ENCODE data around the gene EGLN2. TPM values are rescaled to one million over a fixed set of nuclear protein-coding genes. Genes with fewer than 3 reads are reported as not detected.
A peak's percentile ranks its signal among the peaks of the same experiment; 100 is the strongest.

Gene EGLN2
- total RNA-seq: 100 to 1,000 TPM; 158 to 159 TPM

DNA sequence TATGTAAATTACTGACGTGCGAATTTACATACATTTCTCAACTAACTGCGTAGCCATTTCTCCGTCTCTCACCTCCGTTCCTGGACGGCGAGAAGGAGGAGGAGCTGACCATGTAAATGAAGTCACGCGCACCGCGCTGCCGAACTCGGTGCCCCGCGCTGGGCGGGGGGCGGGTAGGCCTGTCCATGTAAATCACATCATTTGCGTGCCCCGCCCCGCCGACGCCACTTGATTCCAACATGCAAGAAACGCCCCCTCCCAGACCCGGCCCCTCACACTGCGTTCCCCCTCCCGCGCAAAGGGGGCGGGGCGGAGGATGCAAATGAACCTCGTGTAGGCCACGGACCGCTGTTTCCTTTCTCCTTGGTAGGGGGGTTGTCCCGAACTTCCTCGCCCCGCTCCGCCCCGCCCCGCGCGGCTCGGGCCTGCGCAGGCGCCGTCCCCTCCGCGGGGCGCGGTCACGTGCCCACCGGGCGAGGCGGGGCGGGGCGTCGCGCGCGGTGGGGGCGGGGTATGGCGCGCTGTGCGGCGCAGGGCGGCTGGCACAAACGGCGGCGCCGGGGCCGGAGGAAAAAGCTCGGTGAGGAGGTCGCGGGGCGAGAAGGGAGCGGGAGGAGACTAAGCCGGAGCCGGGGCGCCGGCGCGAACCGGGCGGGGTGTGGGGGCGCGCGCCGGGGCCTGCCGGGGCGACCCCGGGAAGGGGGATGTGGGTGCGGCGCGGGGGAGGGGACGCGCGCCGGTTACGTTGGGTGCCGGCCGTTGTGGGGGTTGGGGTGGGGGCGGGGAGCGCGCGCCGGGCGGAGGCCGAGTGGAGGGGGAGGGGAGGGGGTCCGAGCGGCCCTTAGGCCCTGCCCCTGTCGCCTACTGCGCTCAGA is at the start of gene EGLN2:
Gene EGLN2, plus strand, starts transcription at position 509 of the 875 bp plus-strand sequence. CDS start 1,382 bp downstream, outside the sequence.
- Mint-ChIP-seq H3K36me3 (peaks cover 25% of the 10 kb centered on the region), H3K9me3 (no peaks in the 10 kb centered on the region), H3K4me3 (peak within 1 kb of the TSS; percentile 98), H3K4me1 (peaks cover 43% of the 10 kb centered on the region), H3K27me3 (no peaks in the 10 kb centered on the region), H3K27ac (peak within 1 kb of the TSS; percentile 97)
- ATAC-seq (ENCODE audit: low read depth) (peak; percentile 79), DNase-seq (peak; percentile 100)
- POLR2A ChIA-PET: interaction anchor here (0.7 to 6.0 kb wide), 10 partner anchors 8 to 186 kb away, joined by 3 to 79 read pairs (median 6); partner anchors contain the start of genes ACTMAP, RAB4B and SNRPA

DNA sequence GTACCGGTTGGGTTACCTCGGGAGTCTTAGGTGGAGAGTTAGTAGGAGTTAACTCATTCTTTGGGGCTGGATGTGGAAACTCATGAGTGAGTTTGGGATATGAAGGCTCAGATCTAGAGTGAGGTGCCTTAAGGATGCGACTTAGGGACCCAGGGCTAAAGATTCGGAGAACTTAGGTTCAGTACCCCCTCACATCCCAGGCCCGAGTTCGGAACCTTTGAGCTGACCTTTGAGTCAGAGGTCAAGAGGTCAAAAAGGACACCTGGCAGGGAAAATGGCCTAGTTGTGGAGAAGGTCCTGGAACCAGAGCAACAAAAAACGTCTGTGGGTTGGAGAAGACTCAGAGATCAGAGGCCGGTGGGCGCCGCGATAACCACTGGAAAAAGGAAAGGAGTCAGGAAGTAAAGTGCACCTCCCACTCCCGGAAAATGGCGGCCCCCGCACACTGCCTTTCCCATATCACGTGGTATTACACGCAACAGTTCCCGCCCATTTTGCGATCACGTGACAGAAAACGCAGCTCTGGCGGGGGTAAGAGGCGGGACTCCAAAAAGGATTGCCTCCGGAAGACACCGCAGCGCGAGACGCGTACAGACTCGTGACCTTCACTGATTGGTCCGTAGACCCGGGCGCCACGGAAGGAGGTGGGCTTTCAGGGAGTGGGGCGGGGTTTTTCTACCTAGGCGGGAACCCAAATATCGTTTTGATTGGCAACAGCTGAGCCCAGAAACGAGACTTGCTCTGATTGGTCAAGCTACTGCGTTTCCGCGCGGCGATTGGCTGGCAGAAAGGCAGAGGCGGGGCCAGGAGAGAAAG is 48.7 kb upstream of the EGLN2 start, which contains the start of gene ACTMAP:
Gene ACTMAP, minus strand, starts transcription at position 420 of the 816 bp plus-strand sequence. CDS start 674 bp downstream, outside the sequence.
- Mint-ChIP-seq H3K27ac (peak within 1 kb of the TSS; percentile 99), H3K9me3 (no peaks in the 10 kb centered on the region), H3K27me3 (no peaks in the 10 kb centered on the region), H3K4me1 (peaks cover 37% of the 10 kb centered on the region), H3K36me3 (peaks cover 23% of the 10 kb centered on the region), H3K4me3 (peak within 1 kb of the TSS; percentile 97)
- ATAC-seq (ENCODE audit: low read depth): peak; percentile 89
- POLR2A ChIA-PET: interaction anchor here (0.6 to 4.7 kb wide), 18 partner anchors 8 to 689 kb away, joined by 3 to 92 read pairs (median 4); partner anchors contain the start of genes COQ8B, EGLN2, ITPKC and MIA
- peak; percentile 97 for DNase-seq

- Mint-ChIP-seq H3K4me1 (peaks cover 44% of the 10 kb centered on the region), H3K36me3 (peaks cover 29% of the 10 kb centered on the region), H3K27ac (peak within 1 kb of the TSS; percentile 99), H3K9me3 (no peaks in the 10 kb centered on the region), H3K27me3 (no peaks in the 10 kb centered on the region), H3K4me3 (peak within 1 kb of the TSS; percentile 97)
- ATAC-seq (ENCODE audit: low read depth) (peak; percentile 72), DNase-seq (peak; percentile 95)
- POLR2A ChIA-PET: interaction anchor here (0.6 to 4.7 kb wide), 18 partner anchors 10 to 688 kb away, joined by 3 to 92 read pairs (median 4); partner anchors contain the start of genes COQ8B, EGLN2, ITPKC and MIA
These were observed 48.0 kb upstream of the EGLN2 start, which contains the start of gene SNRPA for GRCh38 chr19:40750874-40751537. TSS of gene SNRPA (plus strand) at chr19:40751203. CDS start at chr19:40751409, 206 bp downstream.

- peaks cover 55% of the 10 kb centered on the region for H3K4me1 Mint-ChIP-seq
- H3K27me3 Mint-ChIP-seq: no peaks in the 10 kb centered on the region
- POLR2A ChIA-PET: interaction anchor here (0.7 to 4.7 kb wide), 10 partner anchors 15 to 331 kb away, joined by 3 to 92 read pairs (median 5); partner anchors contain the start of genes COQ8B, EGLN2, ITPKC and MIA
- no peaks in the 10 kb centered on the region for H3K9me3 Mint-ChIP-seq
- ATAC-seq (ENCODE audit: low read depth) (no peak), DNase-seq (no peak)
- H3K36me3 Mint-ChIP-seq: peaks cover 37% of the 10 kb centered on the region
- peak overlapping the region; percentile 99 for H3K27ac Mint-ChIP-seq
- peak overlapping the region; percentile 97 for H3K4me3 Mint-ChIP-seq
These were observed 46.7 kb upstream of the EGLN2 start for GRCh38 chr19:40752257-40752781.

DNA sequence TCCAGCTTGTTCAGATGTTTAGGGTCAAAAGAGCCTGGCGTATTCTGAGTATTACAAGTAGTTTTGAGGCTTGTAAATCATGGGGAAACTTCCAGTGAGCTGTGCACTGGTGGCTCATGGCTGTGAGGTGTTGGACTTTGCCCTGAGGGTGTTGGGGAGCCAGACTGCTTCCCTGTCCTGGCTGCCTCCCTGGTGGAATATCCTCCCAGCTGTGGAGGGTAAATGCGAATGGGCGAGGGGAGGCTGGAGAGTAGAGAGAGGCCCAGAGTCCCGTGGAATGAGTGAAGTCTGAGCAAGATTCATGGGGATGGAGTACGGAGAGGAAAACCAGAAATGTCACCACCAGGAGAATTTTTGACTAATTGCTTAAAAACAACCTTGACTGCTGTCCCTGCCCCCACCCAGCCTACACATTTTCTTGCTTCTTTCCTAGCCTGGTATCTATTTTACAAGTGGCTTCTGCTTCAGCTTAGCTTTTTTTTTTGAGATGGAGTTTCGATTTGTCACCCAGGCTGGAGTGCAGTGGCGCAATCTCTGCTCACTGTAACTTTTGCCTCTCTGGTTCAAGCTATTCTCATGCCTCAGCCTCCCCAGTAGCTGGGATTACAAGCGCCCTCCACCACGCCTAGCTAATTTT is 44.3 kb upstream of the EGLN2 start:
- Mint-ChIP-seq H3K27ac (peak overlapping the region; percentile 91), H3K9me3 (no peaks in the 10 kb centered on the region), H3K4me1 (peaks cover 50% of the 10 kb centered on the region), H3K4me3 (peak overlapping the region; percentile 84), H3K27me3 (no peaks in the 10 kb centered on the region), H3K36me3 (peaks cover 45% of the 10 kb centered on the region)
- ATAC-seq (ENCODE audit: low read depth) (no peak), DNase-seq (no peak)
- POLR2A ChIA-PET: interaction anchor here (0.6 to 3.6 kb wide), 5 partner anchors 8 to 52 kb away, joined by 4 to 22 read pairs (median 8); partner anchors contain the start of gene RAB4B

- no peak for ATAC-seq (ENCODE audit: low read depth)
- peaks cover 49% of the 10 kb centered on the region for H3K4me1 Mint-ChIP-seq
These were observed 43.8 kb upstream of the EGLN2 start for GRCh38 chr19:40755248-40755624.

GRCh38 chr19:40755791-40756190 is 43.2 kb upstream of the EGLN2 start:
- H3K36me3 Mint-ChIP-seq: peaks cover 49% of the 10 kb centered on the region
- POLR2A ChIA-PET: interaction anchor here (0.6 to 3.6 kb wide), 4 partner anchors 16 to 68 kb away, joined by 3 to 22 read pairs (median 4); partner anchors contain the start of gene RAB4B
- peaks cover 53% of the 10 kb centered on the region for H3K4me1 Mint-ChIP-seq
- H3K27ac Mint-ChIP-seq: peak overlapping the region; percentile 91
- H3K9me3 Mint-ChIP-seq: no peaks in the 10 kb centered on the region
- DNase-seq (no peak), ATAC-seq (ENCODE audit: low read depth) (no peak)
- H3K4me3 Mint-ChIP-seq: peak overlapping the region; percentile 84
- H3K27me3 Mint-ChIP-seq: no peaks in the 10 kb centered on the region

More at GRCh38 chr19:40755248-40755624, 43.8 kb upstream of the EGLN2 start:
- POLR2A ChIA-PET: interaction anchor here (0.6 to 3.6 kb wide), 4 partner anchors 11 to 52 kb away, joined by 4 to 22 read pairs (median 7); partner anchors contain the start of gene RAB4B
- no peak for DNase-seq
- H3K4me3 Mint-ChIP-seq: peak overlapping the region; percentile 84
- no peaks in the 10 kb centered on the region for H3K9me3 Mint-ChIP-seq
- H3K36me3 Mint-ChIP-seq: peaks cover 44% of the 10 kb centered on the region
- H3K27me3 Mint-ChIP-seq: no peaks in the 10 kb centered on the region
- peak overlapping the region; percentile 91 for H3K27ac Mint-ChIP-seq

DNA sequence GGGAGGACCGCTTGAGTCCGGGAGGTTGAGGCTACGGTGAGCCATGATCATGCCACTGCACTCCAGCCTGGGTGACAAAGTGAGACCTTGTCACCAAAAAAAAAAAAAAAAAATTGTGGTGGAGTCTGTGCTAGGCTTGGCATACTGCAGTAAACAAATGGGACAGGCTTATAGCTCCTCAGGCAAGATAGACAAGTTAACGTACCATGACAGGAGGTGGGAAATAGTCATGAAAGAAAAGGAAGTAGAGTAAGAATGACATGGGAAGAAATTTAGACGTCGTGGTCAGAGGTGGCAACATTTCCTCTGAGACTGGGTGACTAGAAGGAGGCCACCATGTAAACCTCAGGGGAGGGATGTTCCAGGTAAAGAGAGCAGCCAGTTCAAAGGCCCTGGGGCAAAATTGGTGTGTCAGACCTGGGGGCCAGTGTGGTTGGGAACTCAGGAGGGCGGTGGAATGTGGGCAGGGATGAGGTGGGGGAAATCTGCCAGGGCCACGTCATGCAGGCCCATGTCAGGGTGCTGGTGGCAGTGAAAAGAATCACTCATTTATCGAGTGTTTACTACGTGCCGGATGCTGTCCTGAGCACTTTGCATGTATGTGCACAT is 42.4 kb upstream of the EGLN2 start:
- H3K27ac Mint-ChIP-seq: peak overlapping the region; percentile 91
- H3K27me3 Mint-ChIP-seq: no peaks in the 10 kb centered on the region

DNA sequence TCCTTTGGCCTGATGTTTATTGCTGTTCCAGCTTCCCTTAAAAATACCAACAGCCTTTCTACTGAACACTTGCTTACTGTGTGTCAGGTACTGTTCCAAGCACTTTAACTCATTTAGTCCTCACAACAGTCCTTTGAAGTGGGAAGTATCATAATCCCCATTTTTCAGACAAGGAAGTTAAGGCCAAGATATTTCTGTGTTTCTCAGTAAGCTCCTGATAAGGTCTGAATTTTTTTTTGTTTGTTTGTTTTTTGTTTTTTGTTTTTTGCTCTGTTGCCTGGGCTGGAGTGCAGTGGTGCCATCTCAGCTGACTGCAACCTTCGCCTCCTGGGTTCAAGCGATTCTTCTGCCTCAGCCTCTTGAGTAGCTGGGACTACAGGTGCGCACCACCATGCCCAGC is 40.5 kb upstream of the EGLN2 start:
- Mint-ChIP-seq H3K27ac (peak overlapping the region; percentile 61), H3K27me3 (no peaks in the 10 kb centered on the region), H3K36me3 (peaks cover 63% of the 10 kb centered on the region), H3K4me1 (peaks cover 60% of the 10 kb centered on the region), H3K9me3 (no peaks in the 10 kb centered on the region), H3K4me3 (no peak overlapping the region)
- no peak for ATAC-seq (ENCODE audit: low read depth)
- POLR2A ChIA-PET: interaction anchor here (0.6 to 1.1 kb wide), 3 partner anchors 9 to 37 kb away, joined by 3 to 4 read pairs (median 3); no protein-coding TSS in a partner anchor
- no peak for DNase-seq

More for the DNA sequence above, 42.4 kb upstream of the EGLN2 start:
- peak; percentile 28 for ATAC-seq (ENCODE audit: low read depth)
- H3K36me3 Mint-ChIP-seq: peaks cover 52% of the 10 kb centered on the region
- H3K9me3 Mint-ChIP-seq: no peaks in the 10 kb centered on the region
- POLR2A ChIA-PET: interaction anchor here (0.6 to 3.6 kb wide), 3 partner anchors 15 to 50 kb away, joined by 3 to 22 read pairs (median 6); partner anchors contain the start of gene RAB4B
- H3K4me1 Mint-ChIP-seq: peaks cover 57% of the 10 kb centered on the region
- peak overlapping the region; percentile 84 for H3K4me3 Mint-ChIP-seq
- DNase-seq: no peak

GRCh38 chr19:40759352-40759751 is 39.6 kb upstream of the EGLN2 start:
- Mint-ChIP-seq H3K27me3 (no peaks in the 10 kb centered on the region), H3K4me3 (no peak overlapping the region), H3K27ac (no peak overlapping the region), H3K36me3 (peaks cover 67% of the 10 kb centered on the region), H3K9me3 (no peaks in the 10 kb centered on the region), H3K4me1 (peaks cover 64% of the 10 kb centered on the region)
- DNase-seq (no peak), ATAC-seq (ENCODE audit: low read depth) (no peak)
- POLR2A ChIA-PET: interaction anchor here (2.6 kb wide), 1 partner anchor 18 kb away, joined by 13 read pairs; the partner anchor contains the start of gene RAB4B
